HG03066 (cell line): ENCODE measurements around the gene DDX31.

ENCODE experiments used
- ATAC-seq: cut with Tn5 transposase; IDR thresholded peaks from one replicate; pipeline ENCODE4 v1.9.1; 2021; ENCODE audit warnings: low read depth; ENCODE audit not compliant: unreplicated experiment

The DDX31 gene

DNA sequence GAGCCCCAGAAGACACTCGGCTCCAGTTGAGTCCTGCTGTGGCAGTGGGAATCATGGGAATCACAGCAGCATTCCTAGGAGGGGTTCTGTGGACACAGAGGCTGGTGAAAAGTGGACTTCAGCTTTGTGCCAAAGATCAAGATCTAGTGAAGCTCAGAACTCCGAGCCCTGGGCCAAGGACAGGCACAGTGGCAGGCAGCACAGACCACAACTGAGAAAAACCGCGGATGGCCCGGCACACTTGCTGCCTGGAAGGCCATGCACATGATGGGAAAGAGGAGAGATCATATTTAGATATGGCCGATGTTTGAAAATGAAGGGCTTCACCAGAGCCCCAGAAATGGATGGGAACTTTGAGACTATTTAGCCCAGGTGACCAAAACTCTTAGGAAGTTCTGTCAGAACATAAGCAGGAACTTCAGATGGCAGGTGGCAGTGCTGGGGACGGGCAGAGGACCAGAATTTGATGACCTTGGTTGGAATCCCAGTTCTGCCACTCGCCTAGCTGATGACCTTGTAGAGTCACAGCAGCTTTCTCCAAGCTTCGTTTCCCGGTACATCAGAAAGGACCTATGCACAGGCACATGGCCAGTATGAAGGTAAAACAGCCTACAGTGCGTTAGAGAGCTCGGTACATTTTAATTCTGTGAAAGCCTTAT is 69.3 kb downstream of the DDX31 start:
- ATAC-seq: no peak

DNA sequence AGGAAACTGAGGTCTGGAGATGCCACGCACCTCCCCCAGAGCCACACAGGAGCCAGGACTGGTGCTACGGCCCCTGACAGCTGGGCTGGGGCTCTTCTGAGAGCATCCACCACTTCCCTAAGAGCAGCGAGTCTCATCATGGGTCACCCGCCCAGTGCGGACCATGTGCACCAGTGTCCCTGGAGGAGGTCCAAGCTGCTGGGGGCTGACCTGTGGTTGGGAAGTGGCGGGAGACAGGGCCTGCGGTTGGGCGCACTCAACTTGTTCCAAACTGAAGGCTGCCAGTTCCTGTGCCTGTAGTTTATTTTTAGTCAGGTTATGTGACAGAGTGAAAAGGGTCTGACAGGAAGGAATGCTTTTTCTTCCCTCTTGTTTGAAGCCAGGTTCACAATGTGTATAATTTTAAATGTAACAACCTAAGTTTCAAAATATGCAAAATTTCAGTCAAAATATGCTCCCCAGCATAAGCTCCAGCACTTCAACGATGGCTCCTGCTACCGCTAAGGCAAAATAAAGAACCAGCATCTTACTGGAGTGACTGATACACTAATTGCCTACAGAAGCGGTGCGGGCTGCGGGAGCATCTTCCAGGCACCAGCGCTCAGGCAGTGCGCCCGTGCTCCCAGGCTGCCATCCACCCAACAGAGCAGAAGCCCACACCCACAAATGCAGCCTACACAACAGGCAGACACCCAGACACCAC is 72.6 kb downstream of the DDX31 start:
- no peak for ATAC-seq

GRCh38 chr9:132596200-132596599 is 73.6 kb downstream of the DDX31 start:
- no peak for ATAC-seq

GRCh38 chr9:132595319-132595718 is 74.5 kb downstream of the DDX31 start:
- no peak for ATAC-seq

GRCh38 chr9:132594412-132594811 is 75.4 kb downstream of the DDX31 start:
- no peak for ATAC-seq

- ATAC-seq: no peak
Measured at GRCh38 chr9:132592451-132592850, 77.3 kb downstream of the DDX31 start.

DNA sequence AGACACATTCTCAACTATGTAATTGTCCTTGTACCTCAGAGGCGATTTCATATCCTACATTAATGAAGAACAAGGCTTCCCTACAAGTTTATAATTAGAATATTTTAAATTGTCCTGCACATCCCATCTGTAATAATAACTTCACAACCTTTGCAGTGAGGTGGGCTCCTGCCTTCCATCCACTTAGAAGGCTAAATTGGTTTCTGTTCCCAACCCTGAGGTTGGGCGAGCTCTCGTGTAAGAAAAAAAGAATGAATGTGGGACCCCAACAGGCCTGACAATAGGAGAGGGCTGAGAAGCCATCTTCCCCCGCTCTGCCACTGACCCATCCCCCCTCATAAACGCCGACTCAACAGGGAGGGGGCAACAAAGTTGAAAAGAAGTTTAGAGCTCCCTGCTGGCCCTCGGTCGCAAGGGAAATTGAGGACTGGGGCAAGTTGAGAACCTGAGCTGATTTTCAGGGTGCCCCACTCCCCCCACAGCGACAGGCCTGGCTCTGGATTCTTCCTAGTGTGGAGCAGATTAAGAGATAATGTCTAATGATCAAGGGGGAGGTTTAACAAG is 78.0 kb downstream of the DDX31 start:
- no peak for ATAC-seq

GRCh38 chr9:132591244-132591643 is 78.5 kb downstream of the DDX31 start:
- no peak for ATAC-seq

- ATAC-seq: no peak
Measured at GRCh38 chr9:132590318-132591182, 79.2 kb downstream of the DDX31 start.

DNA sequence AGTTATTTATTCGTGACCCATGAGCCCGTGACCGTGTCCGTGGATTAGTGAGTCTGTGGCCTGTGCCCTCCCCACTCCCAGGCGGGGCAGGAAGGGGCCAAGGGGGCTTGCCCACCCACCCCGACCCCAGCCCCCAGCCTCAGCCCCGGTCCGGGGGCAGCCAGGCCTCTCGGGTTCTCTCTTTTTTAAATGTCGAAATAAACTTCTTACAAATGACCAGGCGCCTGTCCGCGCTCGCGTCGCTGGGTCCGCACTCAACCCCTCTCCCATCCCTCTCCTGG is 79.8 kb downstream of the DDX31 start:
- no peak for ATAC-seq

GRCh38 chr9:132589148-132590036 is 80.4 kb downstream of the DDX31 start:
- no peak for ATAC-seq

DNA sequence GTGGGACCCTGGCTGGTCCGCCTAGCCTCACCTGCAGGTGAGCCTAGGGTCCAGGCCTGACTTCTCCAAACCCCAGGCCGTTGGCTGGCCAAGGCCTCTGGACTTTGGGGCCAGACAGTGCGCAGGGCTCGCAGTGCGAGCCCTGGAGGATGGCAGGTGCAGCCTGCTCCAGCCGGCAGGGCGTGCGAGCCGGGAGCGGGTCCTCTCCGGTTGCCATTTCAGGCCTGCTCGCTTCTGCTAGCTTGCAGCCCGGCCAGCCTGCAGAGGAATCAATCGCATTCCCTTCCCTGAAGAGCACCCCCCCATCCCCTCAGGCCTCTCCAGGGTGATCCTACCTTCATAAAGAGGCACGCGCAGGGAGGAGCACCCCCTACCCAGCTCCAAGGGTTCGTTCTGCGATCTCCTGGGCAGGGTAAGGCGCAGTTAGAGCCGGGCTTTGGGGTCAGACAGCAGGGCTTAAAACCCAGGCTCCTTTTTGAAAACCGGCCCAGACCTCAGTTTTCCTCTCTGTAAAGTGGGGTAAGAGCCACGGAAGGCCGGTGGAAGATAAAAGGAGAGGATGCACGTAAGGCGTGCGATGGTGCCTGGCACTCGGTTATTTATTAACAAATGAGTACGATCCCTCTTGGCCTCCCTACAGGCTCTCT is 81.2 kb downstream of the DDX31 start:
- no peak for ATAC-seq

GRCh38 chr9:132588098-132588497 is 81.7 kb downstream of the DDX31 start:
- no peak for ATAC-seq

- no peak for ATAC-seq
Measured at GRCh38 chr9:132587592-132587955, 82.2 kb downstream of the DDX31 start.

GRCh38 chr9:132586830-132587591 is 82.8 kb downstream of the DDX31 start:
- no peak for ATAC-seq

DNA sequence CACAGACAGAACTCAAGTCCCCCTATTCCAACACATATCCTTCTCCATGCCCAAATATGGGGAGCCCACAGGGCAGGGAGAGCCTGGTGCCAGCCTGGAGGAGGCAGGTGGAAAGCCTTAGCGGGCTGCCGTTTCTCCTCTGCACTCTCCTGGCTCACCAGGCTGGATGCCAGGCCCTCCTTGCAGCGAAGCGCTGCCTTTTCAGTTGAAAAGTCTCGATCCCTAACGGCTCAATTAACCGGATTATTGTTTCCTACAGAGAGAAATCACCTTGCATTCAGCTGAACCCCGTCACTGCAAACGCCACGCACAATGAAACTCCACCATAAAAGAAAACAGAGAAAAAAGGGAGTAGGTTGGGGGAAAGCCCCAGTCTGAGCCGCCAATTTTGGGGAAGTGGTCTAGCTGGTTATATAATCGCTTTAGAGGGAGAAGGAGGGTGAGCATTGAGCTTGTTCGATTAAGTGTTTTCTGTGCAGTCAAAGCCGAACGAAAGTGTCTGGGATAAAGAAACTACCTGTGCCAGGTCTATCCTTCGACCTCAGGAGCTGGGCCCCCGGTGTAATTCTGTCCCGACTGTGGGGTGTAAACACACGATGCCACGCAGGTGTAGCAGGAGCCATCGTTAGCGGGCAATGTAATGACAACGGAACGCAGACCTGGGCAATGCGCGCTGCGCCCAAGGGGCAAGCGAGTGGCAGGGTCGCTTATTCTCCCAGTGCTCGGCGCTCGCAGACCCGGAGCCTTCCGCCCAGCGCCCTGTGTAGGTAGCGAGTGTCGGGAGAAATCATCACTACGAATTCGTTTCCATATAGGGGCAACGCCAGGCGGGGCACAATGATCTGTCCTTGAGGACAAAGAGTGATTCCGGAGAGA is 83.6 kb downstream of the DDX31 start:
- no peak for ATAC-seq

DNA sequence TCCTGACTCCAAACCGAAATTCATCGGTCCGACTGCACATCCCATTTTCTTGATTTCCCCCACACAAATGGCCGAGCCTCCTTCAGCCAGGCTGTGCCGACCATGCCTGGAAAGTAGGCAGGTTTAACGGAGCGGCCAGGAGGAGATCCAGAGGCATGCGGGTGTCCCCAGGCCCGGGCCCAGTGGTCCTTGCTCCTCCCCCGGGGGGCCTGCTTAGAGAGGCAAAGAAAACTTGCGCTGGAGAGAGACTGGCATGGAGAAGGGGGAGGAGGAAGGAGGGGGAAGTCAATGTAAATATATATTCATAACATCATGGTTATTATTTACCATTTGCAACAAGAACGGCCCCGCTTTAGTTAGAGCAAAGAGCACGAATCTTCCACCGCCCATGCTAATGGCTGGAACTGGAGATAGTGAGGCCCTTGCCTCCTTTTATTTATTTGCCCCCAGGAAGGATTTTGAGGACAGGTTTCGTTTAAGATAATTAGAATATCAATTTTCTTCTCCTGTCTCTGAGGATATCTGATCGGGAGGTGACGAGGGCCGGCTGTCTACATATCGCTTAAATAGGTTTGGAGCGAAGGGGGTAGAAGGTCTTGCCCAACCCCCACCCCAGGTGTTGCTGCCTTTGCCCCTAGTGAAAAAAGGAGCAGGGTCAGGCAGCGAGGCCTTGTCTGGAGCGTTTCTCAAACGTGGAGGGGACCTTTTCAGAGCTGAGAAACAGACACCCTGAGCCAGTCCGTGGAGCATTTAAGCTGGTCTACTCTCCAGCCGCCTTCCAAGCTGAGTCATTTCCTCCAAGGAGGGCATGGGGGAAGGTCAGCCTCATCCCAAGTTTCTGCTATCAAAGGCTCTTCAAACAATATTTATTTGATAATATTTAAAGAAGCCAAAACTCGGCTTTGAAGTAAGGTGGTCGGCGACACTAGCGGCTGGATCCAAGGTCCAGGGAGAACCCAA is 84.9 kb downstream of the DDX31 start:
- ATAC-seq: no peak
